Mesodermal cell (in vitro differentiated cells): ENCODE data around the gene HMGN3.

Experiments
- H3K27ac ChIP-seq: 2 replicates; pipeline ENCODE4 v1.7.0; 2013; ENCODE audit warnings: mild to moderate bottlenecking, low read depth, low read length, moderate library complexity; ENCODE audit not compliant: severe bottlenecking
- H3K36me3 ChIP-seq: 2 replicates; pipeline ENCODE4 v1.7.1; 2013; ENCODE audit warnings: mild to moderate bottlenecking, low read length, moderate library complexity; ENCODE audit not compliant: control insufficient read depth, insufficient read depth
- H3K4me1 ChIP-seq: one replicate; pipeline ENCODE4 v1.7.1; 2013; ENCODE audit warnings: mild to moderate bottlenecking, low read length; ENCODE audit not compliant: insufficient read depth, control insufficient read depth, poor library complexity, severe bottlenecking
- H3K4me3 ChIP-seq: 2 replicates; pipeline ENCODE4 v1.7.0; 2013; ENCODE audit warnings: low read length, control low read depth, mild to moderate bottlenecking; ENCODE audit not compliant: insufficient read depth, poor library complexity, severe bottlenecking; ENCODE audit errors: extremely low read depth
- H3K9me3 ChIP-seq: 2 replicates; pipeline ENCODE4 v1.7.1; 2013; ENCODE audit warnings: mild to moderate bottlenecking, low read length, moderate library complexity; ENCODE audit not compliant: control insufficient read depth
- WGBS, 2 experiments: methylation state at CpG; one replicate each; pipeline ENCODE4 v1.1.5; 2013; ENCODE audit warnings: missing lambda C conversion rate in 2 of 2; ENCODE audit not compliant: insufficient coverage in 2 of 2; 5-methylcytosine and 5-hydroxymethylcytosine counted together

Gene HMGN3

DNA sequence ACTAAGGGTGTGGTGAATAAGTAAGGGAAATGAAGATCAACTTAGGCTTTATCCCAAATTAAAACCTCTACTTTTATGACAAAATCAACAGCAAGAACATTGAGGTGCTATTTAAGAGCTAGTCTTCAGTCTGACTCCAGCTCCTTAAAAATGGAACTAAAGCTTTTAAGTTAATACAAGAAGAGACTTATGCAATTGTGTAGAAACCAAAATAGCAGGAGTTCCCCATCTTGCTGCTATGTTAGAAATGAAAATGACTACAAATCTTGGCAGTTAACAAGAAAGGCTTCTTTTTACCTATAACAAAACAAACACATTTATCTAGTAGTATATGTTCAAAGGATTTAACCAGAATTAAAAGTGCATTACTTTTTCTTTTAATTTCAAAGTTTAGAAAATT lies 25.7 kb downstream of the HMGN3 start:
- Histone ChIP-seq H3K36me3 (peaks cover 48% of the 10 kb centered on the region), H3K9me3 (no peaks in the 10 kb centered on the region), H3K27ac (no peak overlapping the region)

DNA sequence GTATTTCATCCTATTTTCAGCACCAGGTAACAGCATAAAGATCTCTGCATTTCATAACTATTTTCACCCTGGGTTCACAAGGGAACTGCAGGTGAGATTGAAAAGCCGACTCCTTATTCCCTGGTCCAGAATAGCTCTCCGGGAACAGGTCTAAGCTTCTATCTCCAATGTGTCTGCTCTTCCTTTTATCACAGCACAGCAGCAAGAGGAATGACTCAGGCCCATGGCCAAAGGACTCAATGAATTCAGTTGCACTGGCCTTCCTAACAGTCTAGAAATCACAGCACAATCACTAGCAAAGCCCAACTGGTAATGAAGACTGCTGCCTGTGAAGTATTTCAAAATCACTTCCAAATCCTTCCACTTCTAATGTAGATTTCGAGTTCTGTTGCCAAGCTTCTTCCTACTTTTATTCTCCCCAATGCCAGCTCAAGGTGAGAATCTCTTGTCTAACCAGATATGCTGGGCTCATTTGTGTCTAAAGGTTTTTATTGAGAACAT lies 30.7 kb downstream of the HMGN3 start:
- H3K27ac ChIP-seq: no peak overlapping the region
- 93 to 94% methylated on average over 2 to 3 of the region's 3 CpGs for WGBS, 2 experiments
- H3K36me3 ChIP-seq: peaks cover 60% of the 10 kb centered on the region
- no peak overlapping the region for H3K4me3 ChIP-seq
- H3K9me3 ChIP-seq: no peaks in the 10 kb centered on the region
- no peaks in the 10 kb centered on the region for H3K4me1 ChIP-seq

More for the DNA sequence above, 25.7 kb downstream of the HMGN3 start:
- Histone ChIP-seq H3K4me3 (no peak overlapping the region), H3K4me1 (no peaks in the 10 kb centered on the region)

DNA sequence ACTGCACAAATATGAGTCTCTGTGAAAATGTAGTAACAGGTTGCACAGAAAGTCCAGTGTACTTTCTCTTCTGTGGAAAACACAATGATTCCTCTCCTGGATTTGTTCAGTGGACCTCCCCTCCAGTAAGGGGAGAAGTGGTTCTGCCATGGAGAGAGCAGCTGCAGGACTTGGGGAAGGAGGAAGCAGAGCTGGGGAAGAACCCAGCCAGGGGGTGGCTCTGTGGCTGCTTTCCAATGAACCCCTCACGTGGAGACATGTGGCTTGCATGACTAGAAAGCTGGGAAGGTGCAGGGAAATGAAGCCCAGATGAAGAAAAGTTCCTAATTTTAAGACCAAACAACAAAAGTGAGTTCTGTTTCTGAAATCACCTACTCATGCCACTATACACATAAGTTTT lies 31.9 kb downstream of the HMGN3 start:
- Histone ChIP-seq H3K27ac (no peak overlapping the region), H3K4me3 (no peak overlapping the region), H3K4me1 (no peaks in the 10 kb centered on the region), H3K9me3 (no peaks in the 10 kb centered on the region), H3K36me3 (peaks cover 53% of the 10 kb centered on the region)
- WGBS, 2 experiments: 100% methylated on average over 1 of the region's 1 CpG

DNA sequence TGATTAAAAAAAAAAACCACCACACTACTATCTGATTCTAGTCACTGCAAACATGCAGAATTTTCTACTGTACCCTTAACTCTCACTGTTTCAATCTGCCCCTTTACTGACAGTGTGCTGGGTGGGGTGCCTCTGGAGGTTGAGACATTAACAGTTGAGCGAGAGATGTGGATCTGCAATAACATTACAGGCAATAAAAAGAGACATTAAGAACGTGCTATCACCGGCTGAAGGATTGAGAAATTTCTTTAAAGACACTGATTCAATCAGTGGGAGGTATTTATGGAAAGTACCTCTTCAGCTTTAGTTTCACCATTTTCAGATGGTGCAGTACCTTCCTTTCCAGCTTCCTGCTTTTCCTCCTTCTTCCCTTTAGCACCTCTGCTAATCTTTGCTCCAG lies 32.5 kb downstream of the HMGN3 start:
- no peaks in the 10 kb centered on the region for H3K4me1 ChIP-seq
- H3K27ac ChIP-seq: no peak overlapping the region
- H3K36me3 ChIP-seq: peaks cover 49% of the 10 kb centered on the region
- H3K9me3 ChIP-seq: no peaks in the 10 kb centered on the region
- no peak overlapping the region for H3K4me3 ChIP-seq
- WGBS, 2 experiments: 100% methylated on average over 1 of the region's 3 CpGs; no CpG with 5 or more reads in 1 of the 2 experiments

DNA sequence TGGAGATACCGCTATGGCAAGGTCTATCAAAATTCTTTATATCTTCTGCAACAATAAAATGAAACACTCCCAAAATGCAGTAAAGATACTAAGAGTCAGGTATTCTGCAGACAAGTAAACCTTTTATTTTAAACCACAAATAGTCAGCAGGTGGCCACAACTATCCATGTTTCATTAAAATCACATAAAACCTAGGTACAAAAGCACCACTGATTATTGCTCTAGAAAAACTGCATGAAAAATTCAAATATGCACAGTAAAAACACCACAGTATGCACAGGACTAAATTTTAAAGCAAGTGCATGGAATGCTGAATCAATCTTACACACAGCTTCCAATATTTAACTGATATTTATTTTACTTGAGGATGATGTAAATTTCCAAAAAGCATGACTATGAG lies 33.3 kb downstream of the HMGN3 start:
- H3K36me3 ChIP-seq: peaks cover 41% of the 10 kb centered on the region
- no peak overlapping the region for H3K27ac ChIP-seq
- no peak overlapping the region for H3K4me3 ChIP-seq
- no peaks in the 10 kb centered on the region for H3K9me3 ChIP-seq
- H3K4me1 ChIP-seq: no peaks in the 10 kb centered on the region
- WGBS, 2 experiments: 100% methylated on average over 1 of the region's 1 CpG; no CpG with 5 or more reads in 1 of the 2 experiments

DNA sequence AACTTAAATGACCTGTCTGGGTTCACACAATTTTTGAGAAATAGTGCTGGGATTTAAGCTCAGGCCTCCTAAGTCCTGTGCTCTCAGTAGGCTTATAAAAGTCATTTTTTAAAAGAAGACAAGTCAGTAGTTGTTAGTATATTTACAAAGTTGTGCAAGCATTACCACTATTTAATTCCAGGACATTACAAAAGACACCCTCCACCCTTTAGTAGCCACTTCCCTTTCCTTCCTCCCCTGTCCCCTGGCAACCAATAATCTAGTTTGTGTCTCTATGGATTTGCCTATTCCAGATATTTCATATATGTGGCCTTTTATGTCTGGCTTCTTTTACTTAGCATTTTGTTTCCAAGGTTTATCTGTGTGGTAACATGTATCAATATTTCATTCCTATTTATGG lies 37.6 kb downstream of the HMGN3 start:
- no peak overlapping the region for H3K27ac ChIP-seq
- H3K9me3 ChIP-seq: no peaks in the 10 kb centered on the region
- peaks cover 15% of the 10 kb centered on the region for H3K36me3 ChIP-seq
- no peak overlapping the region for H3K4me3 ChIP-seq
- H3K4me1 ChIP-seq: no peaks in the 10 kb centered on the region

DNA sequence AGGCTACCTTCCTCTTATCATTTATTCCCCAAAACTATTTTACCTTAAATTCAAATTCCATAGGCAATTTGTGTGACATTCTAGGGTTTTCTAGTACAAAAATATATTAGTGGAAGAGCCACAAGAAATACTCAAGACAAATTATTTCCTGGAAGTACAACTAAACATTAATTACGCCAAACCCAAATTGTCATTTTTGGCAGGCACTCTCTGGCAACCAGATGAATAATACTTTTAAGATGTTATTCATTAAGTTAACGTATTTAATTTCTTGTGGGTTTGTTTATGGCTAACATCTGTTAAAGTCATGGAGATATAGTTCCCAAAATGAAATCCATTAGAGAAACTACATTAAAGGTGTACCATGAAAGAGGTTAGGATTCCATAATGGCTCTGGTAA lies 40.5 kb downstream of the HMGN3 start:
- Histone ChIP-seq H3K27ac (no peak overlapping the region), H3K4me1 (no peaks in the 10 kb centered on the region), H3K36me3 (peaks cover 7% of the 10 kb centered on the region), H3K4me3 (no peak overlapping the region), H3K9me3 (peaks cover 12% of the 10 kb centered on the region)
- no CpG with 5 or more reads among the region's 2 CpGs for WGBS, 2 experiments

DNA sequence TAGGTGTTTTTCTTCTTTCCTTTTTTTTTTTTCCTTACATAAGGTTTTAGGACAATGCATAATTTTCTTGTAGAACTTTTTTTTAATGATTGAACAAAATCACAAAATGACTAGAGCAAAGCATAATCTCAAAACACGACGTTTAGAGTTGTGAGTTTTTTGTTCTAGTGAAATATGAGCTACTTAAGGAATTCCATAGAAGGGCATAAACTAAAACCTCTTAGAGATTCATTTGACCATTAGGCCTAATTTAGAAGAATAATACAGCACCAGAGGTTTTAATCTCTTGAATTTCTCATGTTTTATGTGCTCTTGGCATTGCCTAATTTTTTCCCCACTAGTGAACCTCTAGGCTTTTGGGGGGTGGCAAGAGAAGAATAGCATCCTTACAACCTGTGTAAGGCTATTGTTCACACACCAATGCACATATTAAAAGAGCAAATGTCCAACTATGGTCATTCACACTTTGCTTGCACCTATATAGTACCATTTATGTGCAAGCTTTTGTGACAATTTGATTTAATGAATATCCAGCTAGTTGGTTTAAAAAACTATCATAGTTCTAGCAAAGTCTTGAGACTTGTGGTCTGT lies 44.6 kb downstream of the HMGN3 start:
- no peaks in the 10 kb centered on the region for H3K36me3 ChIP-seq
- H3K4me3 ChIP-seq: no peak overlapping the region
- no peak overlapping the region for H3K27ac ChIP-seq
- no CpG with 5 or more reads among the region's 2 CpGs for WGBS, 2 experiments
- peaks cover 12% of the 10 kb centered on the region for H3K9me3 ChIP-seq
- no peaks in the 10 kb centered on the region for H3K4me1 ChIP-seq

DNA sequence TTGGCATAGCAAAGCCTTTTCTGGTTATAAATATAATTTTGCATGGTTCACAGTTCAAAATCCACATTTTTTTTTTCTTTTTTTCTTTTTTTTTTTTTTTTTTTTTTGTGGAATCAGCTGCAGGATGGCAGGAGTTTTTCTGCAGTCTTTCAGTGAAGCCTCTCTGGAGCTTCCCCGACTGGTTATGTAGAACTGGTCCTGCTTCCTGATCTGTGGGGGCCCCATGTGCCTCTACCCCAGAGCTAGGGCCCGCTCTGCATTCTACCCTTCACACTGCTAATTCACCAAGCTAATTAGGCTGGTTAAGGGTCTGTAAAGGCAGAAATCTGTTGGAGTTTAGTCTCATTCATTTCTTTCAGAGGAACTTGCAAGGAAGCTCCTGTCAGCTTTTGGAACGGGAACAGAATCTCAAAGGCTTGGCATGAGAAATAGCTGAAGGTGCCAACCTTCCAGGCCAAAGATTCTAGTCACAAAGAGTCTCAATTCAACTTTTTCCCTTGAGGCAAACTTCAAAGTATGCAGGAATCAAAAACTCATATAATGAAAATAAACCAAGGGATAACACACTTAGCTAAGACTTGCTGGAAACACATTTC lies 45.5 kb downstream of the HMGN3 start:
- Histone ChIP-seq H3K4me3 (no peak overlapping the region), H3K27ac (no peak overlapping the region), H3K9me3 (peaks cover 12% of the 10 kb centered on the region), H3K4me1 (no peaks in the 10 kb centered on the region), H3K36me3 (no peaks in the 10 kb centered on the region)
- 70 to 89% methylated on average over 1 of the region's 3 CpGs for WGBS, 2 experiments

DNA sequence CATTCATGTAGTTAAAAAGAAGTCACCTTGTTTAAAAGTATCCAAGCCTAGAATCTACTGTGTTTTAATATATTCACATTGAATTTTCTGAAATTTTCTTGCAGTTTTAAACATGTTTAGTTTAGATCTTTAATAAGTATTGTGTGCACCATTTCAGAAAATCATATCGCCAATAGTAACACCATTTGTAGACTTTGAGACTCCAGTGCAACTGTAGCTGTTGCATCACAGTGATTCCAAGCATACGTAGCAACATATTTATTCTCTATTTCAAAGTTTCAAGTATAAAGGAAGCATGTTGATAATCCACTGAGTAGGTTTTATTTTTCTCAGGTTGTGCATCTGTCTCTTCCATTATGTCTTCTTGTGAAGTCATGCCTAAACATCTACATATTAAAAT lies 46.4 kb downstream of the HMGN3 start:
- H3K36me3 ChIP-seq: no peaks in the 10 kb centered on the region
- no peak overlapping the region for H3K4me3 ChIP-seq
- peaks cover 12% of the 10 kb centered on the region for H3K9me3 ChIP-seq
- no peak overlapping the region for H3K27ac ChIP-seq
- no CpG with 5 or more reads among the region's 2 CpGs for WGBS, 2 experiments
- no peaks in the 10 kb centered on the region for H3K4me1 ChIP-seq

DNA sequence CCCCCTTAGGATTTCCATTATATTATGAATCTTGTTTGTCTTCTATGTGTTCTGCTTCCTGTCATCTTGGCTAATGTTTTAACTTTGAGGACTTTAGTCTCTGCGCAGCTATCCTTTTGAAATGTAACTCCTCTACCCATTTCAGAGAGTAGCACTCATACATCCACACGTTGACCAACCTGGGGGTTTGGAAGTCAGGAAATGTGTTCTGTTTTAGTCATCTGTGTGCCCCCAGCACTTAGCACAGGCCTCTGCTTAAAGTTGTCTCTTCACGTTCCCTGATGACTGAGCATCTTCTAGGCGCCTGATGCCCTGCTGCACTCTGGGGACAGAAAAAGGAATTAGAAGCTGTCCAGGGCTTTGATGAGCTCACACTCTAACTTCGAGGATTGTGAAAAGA lies 47.9 kb downstream of the HMGN3 start:
- Histone ChIP-seq H3K4me1 (no peaks in the 10 kb centered on the region), H3K27ac (no peak overlapping the region), H3K9me3 (peaks cover 11% of the 10 kb centered on the region), H3K4me3 (no peak overlapping the region), H3K36me3 (no peaks in the 10 kb centered on the region)
- 77 to 84% methylated on average over 3 to 4 of the region's 5 CpGs for WGBS, 2 experiments
